Thyroid gland (tissue), 4 donors: Measurements from ENCODE around the gene CASP8AP2. TPM values are rescaled to one million over a fixed set of nuclear protein-coding genes. Genes with fewer than 3 reads are reported as not detected.
"Not testable (repeated sequence)": the region's sequence is repeated elsewhere in the genome, so short reads cannot be mapped to it uniquely, and the experiment has no call there.

Source experiments
- DNase-seq, 2 donors: peaks; one replicate each; pipeline ENCODE4 v3.0.0-alpha.2; 2019
- H3K27ac ChIP-seq, 3 donors: fragments of 200-600 bp; sonication (generic); 1 replicate in 2 of 3; 2 replicates in 1 of 3; pipeline ENCODE4 v1.5.1; 2016 to 2019; ENCODE audit warnings: mild to moderate bottlenecking in 1 of 3, moderate library complexity in 1 of 3
- H3K27me3 ChIP-seq: fragments of 200-600 bp; sonication (generic); one replicate; pipeline ENCODE4 v1.5.1; 2019
- H3K36me3 ChIP-seq, 2 donors: fragments of 200-600 bp; sonication (generic); one replicate each; pipeline ENCODE4 v1.5.1; 2016 to 2019
- H3K4me1 ChIP-seq, 2 donors: fragments of 200-600 bp; sonication (generic); one replicate each; pipeline ENCODE4 v1.5.1; 2017 to 2019
- H3K4me3 ChIP-seq, 3 donors: fragments of 200-600 bp; sonication (generic); replicated peaks in 1 of 3; 1 replicate in 2 of 3; 2 replicates in 1 of 3; pipeline ENCODE4 v1.5.1; 2016; ENCODE audit warnings: mild to moderate bottlenecking in 1 of 3
- H3K9me3 ChIP-seq: fragments of 200-600 bp; sonication (generic); one replicate; pipeline ENCODE4 v1.5.1; 2017
- CTCF ChIP-seq, 6 experiments: fragments of 200-600 bp in 3 of 6; fragments of 450-650 bp in 3 of 6; sonication (generic) in 3 of 6; IDR thresholded peaks; one replicate each; pipeline ENCODE4 v1.5.1; 2016 to 2019; ENCODE audit warnings: antibody characterized with exemption in 6 of 6, mild to moderate bottlenecking in 2 of 6, inconsistent platforms in 1 of 6, moderate library complexity in 1 of 6
- POLR2A ChIP-seq, 2 donors: fragments of 450-650 bp; IDR thresholded peaks; one replicate each; pipeline ENCODE4 v1.6.1; 2017; ENCODE audit warnings: antibody characterized with exemption in 2 of 2, mild to moderate bottlenecking in 2 of 2, moderate library complexity in 1 of 2
- WGBS, 2 donors: methylation state at CpG; one replicate each; pipeline ENCODE4 v1.1.5; 2017; 5-methylcytosine and 5-hydroxymethylcytosine counted together
- intact Hi-C: fragments of 100-400 bp; cut with DNase I; formaldehyde crosslinking; loops from one replicate; pipeline ENCODE4 v1.15.1; 2023
- total RNA-seq, 4 donors: library from RNA; depleted of rRNA; stranded (reverse); fragments of >200 nt; gene quantifications; one replicate each; pipeline ENCODE4 v1.2.3, GENCODE V29; 2016

Gene CASP8AP2
- total RNA-seq, 4 donors from 2014 or later, result 16.4 to 22.6 (median 18.0) TPM

GRCh38 chr6:89894169-89894568 lies 64.5 kb downstream of the CASP8AP2 start, which contains the start of gene GJA10:
GJA10 (plus strand) TSS chr6:89894469; CDS start chr6:89894469, 0 bp downstream.
- WGBS, 2 donors, result 92 to 100% methylated on average over 1 of the region's 1 CpG
- Histone ChIP-seq H3K9me3 (no peaks in the 10 kb centered on the region), H3K36me3 (no peaks in the 10 kb centered on the region), H3K27me3 (no peaks in the 10 kb centered on the region), H3K4me1 (no peaks in the 10 kb centered on the region), H3K27ac (no peak within 1 kb of the TSS), H3K4me3 (no peak within 1 kb of the TSS)
- DNase-seq, result no peak
- TF ChIP-seq CTCF (IDR thresholded peaks at IDR 0.05), result no peak
- intact Hi-C loops, result no loop called here

- 45 to 47% methylated on average over 8 of the region's 8 CpGs for WGBS, 2 donors
- Histone ChIP-seq H3K36me3 (no peaks in the 10 kb centered on the region), H3K4me1 (no peaks in the 10 kb centered on the region), H3K27me3 (no peaks in the 10 kb centered on the region), H3K4me3 (no peak overlapping the region), H3K9me3 (no peaks in the 10 kb centered on the region), H3K27ac (no peak overlapping the region)
- intact Hi-C loops, result no loop called here
- DNase-seq, result peak in 1 of 2 donors; percentile 25
- no peak for TF ChIP-seq CTCF (IDR thresholded peaks at IDR 0.05)
- no peak for TF ChIP-seq POLR2A (IDR thresholded peaks at IDR 0.05)
Measured at GRCh38 chr6:89895276-89895874, 65.7 kb downstream of the CASP8AP2 start.

- H3K36me3 ChIP-seq, H3K27ac ChIP-seq, intact Hi-C loops, H3K9me3 ChIP-seq, DNase-seq, H3K27me3 ChIP-seq, H3K4me1 ChIP-seq, H3K4me3 ChIP-seq: not testable (repeated sequence)
- WGBS, 2 donors, result 60 to 64% methylated on average over 10 of the region's 10 CpGs
Measured at GRCh38 chr6:89910001-89910901, 80.6 kb downstream of the CASP8AP2 start.

- TF ChIP-seq CTCF (IDR thresholded peaks at IDR 0.05), result no peak
- no peak for TF ChIP-seq POLR2A (IDR thresholded peaks at IDR 0.05)
- intact Hi-C loops, result no loop called here
- Histone ChIP-seq H3K36me3 (no peaks in the 10 kb centered on the region), H3K4me3 (no peak overlapping the region), H3K27ac (no peak overlapping the region), H3K4me1 (no peaks in the 10 kb centered on the region), H3K9me3 (no peaks in the 10 kb centered on the region), H3K27me3 (no peaks in the 10 kb centered on the region)
- no peak for DNase-seq
- WGBS, 2 donors, result 77 to 80% methylated on average over 1 of the region's 1 CpG
Measured at GRCh38 chr6:89910902-89911240, 81.2 kb downstream of the CASP8AP2 start.

GRCh38 chr6:89916136-89916920 lies 86.6 kb downstream of the CASP8AP2 start:
- TF ChIP-seq CTCF (IDR thresholded peaks at IDR 0.05), result no peak
- TF ChIP-seq POLR2A (IDR thresholded peaks at IDR 0.05), result no peak

More at GRCh38 chr6:89916136-89916920, 86.6 kb downstream of the CASP8AP2 start:
- DNase-seq, result no peak
- intact Hi-C loops, result no loop called here
- Histone ChIP-seq H3K9me3 (no peaks in the 10 kb centered on the region), H3K27ac (no peak overlapping the region), H3K36me3 (no peaks in the 10 kb centered on the region), H3K4me3 (no peak overlapping the region), H3K27me3 (no peaks in the 10 kb centered on the region), H3K4me1 (no peaks in the 10 kb centered on the region)
- WGBS, 2 donors, result 83 to 86% methylated on average over 3 of the region's 3 CpGs
